Panc1 (cell line): Measurements from ENCODE around the gene WHRN. TPM values are rescaled to one million over a fixed set of nuclear protein-coding genes. Genes with fewer than 3 reads are reported as not detected.

Experiments used
- ATAC-seq: fragments of 200-7000 bp; cut with Tn5 transposase; 2 replicates; pipeline ENCODE4 v1.9.1; 2020; ENCODE audit warnings: mild to moderate bottlenecking, moderate library complexity
- BruUV-seq: library from RNA; stranded (reverse); fragments of 400-500 nt; replicated peaks from 2 replicates; lab custom pipeline; 2021; lab: Mats Ljungman, UMichigan
- CTCF ChIA-PET: fragments of 300-600 bp; sonication (Branson Sonifier 250); formaldehyde crosslinking; loops from one replicate; lab custom pipeline; 2022; ENCODE audit warnings: antibody characterized with exemption; lab: Charles Lee
- POLR2A ChIA-PET: fragments of 300-600 bp; sonication (Branson Sonifier 250); formaldehyde crosslinking; loops from one replicate; lab custom pipeline; 2022; ENCODE audit warnings: antibody characterized with exemption; lab: Charles Lee
- DNase-seq: peaks from one replicate; pipeline ENCODE4 v3.0.0-alpha.2; 2010; ENCODE audit warnings: low read depth, low spot score
- H3K27ac ChIP-seq: 2 replicates; pipeline ENCODE4 v1.5.1; 2011; ENCODE audit warnings: mild to moderate bottlenecking, low read length, inconsistent platforms
- H3K27me3 ChIP-seq: fragments of 200-500 bp; sonication (Bioruptor generic); 2 replicates; pipeline ENCODE4 v1.6.0; 2014; ENCODE audit warnings: low read length, inconsistent platforms; ENCODE audit not compliant: control insufficient read depth, insufficient read depth
- H3K36me3 ChIP-seq: fragments of 200-500 bp; sonication (Bioruptor generic); 2 replicates; pipeline ENCODE4 v1.5.1; 2014; ENCODE audit warnings: inconsistent platforms, mild to moderate bottlenecking, low read length, moderate library complexity; ENCODE audit not compliant: control insufficient read depth, insufficient read depth
- H3K4me1 ChIP-seq: 2 replicates; pipeline ENCODE4 v1.5.1; 2011; ENCODE audit warnings: inconsistent platforms, mild to moderate bottlenecking, low read length, moderate library complexity; ENCODE audit not compliant: control insufficient read depth, insufficient read depth
- H3K4me3 ChIP-seq, 2 experiments: 2 replicates each; pipeline ENCODE4 v1.5.1; 2011 to 2012; ENCODE audit warnings: low read depth in 2 of 2, low read length in 2 of 2, mild to moderate bottlenecking in 2 of 2, inconsistent platforms in 1 of 2, moderate library complexity in 1 of 2
- H3K9me3 ChIP-seq: fragments of 200-500 bp; sonication (Bioruptor generic); 2 replicates; pipeline ENCODE4 v1.5.1; 2014; ENCODE audit warnings: low read depth, mild to moderate bottlenecking, inconsistent platforms, low read length, moderate library complexity; ENCODE audit not compliant: control insufficient read depth, insufficient read depth
- CTCF ChIP-seq: fragments of 450-650 bp; IDR thresholded peaks from 2 replicates; pipeline ENCODE4 v1.5.1; 2017; ENCODE audit warnings: mild to moderate bottlenecking
- POLR2AphosphoS5 ChIP-seq: IDR thresholded peaks from 2 replicates; pipeline ENCODE4 v1.6.1; 2012; ENCODE audit warnings: mild to moderate bottlenecking, low read depth, low read length, moderate library complexity
- SIN3A ChIP-seq: IDR thresholded peaks from 2 replicates; pipeline ENCODE4 v1.6.1; 2012; ENCODE audit warnings: low read depth, mild to moderate bottlenecking, low read length, moderate library complexity, borderline replicate concordance; ENCODE audit not compliant: insufficient read depth
- TCF7L2 ChIP-seq: IDR thresholded peaks from 2 replicates; pipeline ENCODE4 v1.6.1; 2011; ENCODE audit warnings: mild to moderate bottlenecking, low read depth, low read length, inconsistent platforms
- in situ Hi-C: cut with HindIII; loops from 2 replicates; pipeline ENCODE4 v1.10.0; 2016; ENCODE audit warnings: low sequenced_read_pairs, low pct_unique_long_range_greater_than_20kb
- intact Hi-C: fragments of 100-400 bp; cut with micrococcal nuclease; formaldehyde crosslinking; loops from one replicate; pipeline ENCODE4 v1.10.0; 2022; ENCODE audit not compliant: unreplicated experiment
- total RNA-seq: library from RNA; stranded (reverse); gene quantifications from one replicate; pipeline ENCODE4 v1.2.1, GENCODE V29; 2021; ENCODE audit not compliant: unreplicated experiment
- TF ChIP-seq, protein P1 (sequence below), 2 experiments: IDR thresholded peaks; 2 replicates each; pipeline ENCODE4 v1.6.1; 2011 to 2012; ENCODE audit warnings: low read depth in 2 of 2, control low read depth in 1 of 2, low read length in 1 of 2, mild to moderate bottlenecking in 1 of 2, moderate library complexity in 1 of 2; ENCODE audit not compliant: insufficient read depth in 1 of 2

The WHRN gene
- total RNA-seq, 1 experiment from 2014 or later: 18.0 TPM

DNA sequence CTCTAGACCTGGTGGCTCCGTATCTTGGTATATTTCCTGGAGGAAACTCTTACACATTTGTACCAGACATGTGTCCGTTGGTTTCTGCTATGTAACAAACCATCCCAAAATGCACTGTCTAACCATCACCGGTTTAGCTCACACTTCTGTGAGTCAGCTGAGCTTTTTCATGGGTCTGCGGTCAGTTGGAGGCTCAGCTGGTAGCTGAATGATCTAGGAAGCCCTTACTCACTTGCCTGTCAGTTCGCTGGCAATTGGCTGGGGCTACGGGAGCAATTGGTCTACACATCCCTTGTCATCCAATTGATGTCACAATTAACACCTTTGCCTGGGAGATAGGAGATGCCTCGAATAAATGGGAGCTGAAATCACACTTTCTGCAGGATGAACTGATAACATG, 11.6 kb upstream of the WHRN start:
- intact Hi-C loops: no loop called here
- no TSS peak for BruUV-seq
- Histone ChIP-seq H3K4me3 (no peak overlapping the region), H3K27ac (no peak overlapping the region), H3K27me3 (no peaks in the 10 kb centered on the region), H3K36me3 (no peaks in the 10 kb centered on the region), H3K9me3 (no peaks in the 10 kb centered on the region), H3K4me1 (no peaks in the 10 kb centered on the region)
- ATAC-seq: no peak
- in situ Hi-C loops: no loop called here
- POLR2A ChIA-PET: no interaction called here
- TF ChIP-seq, protein P1, sequence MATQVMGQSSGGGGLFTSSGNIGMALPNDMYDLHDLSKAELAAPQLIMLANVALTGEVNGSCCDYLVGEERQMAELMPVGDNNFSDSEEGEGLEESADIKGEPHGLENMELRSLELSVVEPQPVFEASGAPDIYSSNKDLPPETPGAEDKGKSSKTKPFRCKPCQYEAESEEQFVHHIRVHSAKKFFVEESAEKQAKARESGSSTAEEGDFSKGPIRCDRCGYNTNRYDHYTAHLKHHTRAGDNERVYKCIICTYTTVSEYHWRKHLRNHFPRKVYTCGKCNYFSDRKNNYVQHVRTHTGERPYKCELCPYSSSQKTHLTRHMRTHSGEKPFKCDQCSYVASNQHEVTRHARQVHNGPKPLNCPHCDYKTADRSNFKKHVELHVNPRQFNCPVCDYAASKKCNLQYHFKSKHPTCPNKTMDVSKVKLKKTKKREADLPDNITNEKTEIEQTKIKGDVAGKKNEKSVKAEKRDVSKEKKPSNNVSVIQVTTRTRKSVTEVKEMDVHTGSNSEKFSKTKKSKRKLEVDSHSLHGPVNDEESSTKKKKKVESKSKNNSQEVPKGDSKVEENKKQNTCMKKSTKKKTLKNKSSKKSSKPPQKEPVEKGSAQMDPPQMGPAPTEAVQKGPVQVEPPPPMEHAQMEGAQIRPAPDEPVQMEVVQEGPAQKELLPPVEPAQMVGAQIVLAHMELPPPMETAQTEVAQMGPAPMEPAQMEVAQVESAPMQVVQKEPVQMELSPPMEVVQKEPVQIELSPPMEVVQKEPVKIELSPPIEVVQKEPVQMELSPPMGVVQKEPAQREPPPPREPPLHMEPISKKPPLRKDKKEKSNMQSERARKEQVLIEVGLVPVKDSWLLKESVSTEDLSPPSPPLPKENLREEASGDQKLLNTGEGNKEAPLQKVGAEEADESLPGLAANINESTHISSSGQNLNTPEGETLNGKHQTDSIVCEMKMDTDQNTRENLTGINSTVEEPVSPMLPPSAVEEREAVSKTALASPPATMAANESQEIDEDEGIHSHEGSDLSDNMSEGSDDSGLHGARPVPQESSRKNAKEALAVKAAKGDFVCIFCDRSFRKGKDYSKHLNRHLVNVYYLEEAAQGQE (IDR thresholded peaks at IDR 0.05; ENCODE audit: insufficient read depth in 1 of 2, low read depth in 2 of 2, low read length in 1 of 2): no peak
- TF ChIP-seq SIN3A: no peak
- CTCF ChIA-PET: no interaction called here
- DNase-seq: no peak

DNA sequence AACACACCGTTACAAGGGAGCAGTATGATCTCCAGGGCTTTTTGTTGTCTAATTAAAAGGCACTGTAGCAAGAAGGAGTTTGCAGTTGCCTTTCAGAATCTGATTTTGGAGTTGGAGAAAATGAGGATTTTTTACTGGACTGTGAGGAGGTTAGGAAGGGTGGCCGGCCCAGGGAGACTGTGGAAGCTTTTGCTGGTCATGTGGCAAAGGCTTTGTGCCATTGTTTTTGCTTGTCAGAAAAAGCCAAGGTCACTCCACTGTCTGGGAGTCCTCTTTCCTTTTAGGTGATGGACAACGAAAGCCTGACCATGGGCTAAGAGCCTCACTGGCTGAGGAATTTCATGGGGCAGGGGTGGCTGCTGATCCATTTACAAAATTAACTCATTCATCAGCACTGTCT, 10.3 kb upstream of the WHRN start:
- Histone ChIP-seq H3K27me3 (no peaks in the 10 kb centered on the region), H3K4me1 (no peaks in the 10 kb centered on the region), H3K4me3 (no peak overlapping the region), H3K36me3 (no peaks in the 10 kb centered on the region), H3K9me3 (no peaks in the 10 kb centered on the region), H3K27ac (no peak overlapping the region)
- DNase-seq (no peak), ATAC-seq (no peak)
- POLR2A ChIA-PET: no interaction called here
- no peak for TF ChIP-seq CTCF
- TF ChIP-seq POLR2AphosphoS5: no peak
- TF ChIP-seq, protein P1 (IDR thresholded peaks at IDR 0.05; ENCODE audit: insufficient read depth in 1 of 2, low read depth in 2 of 2, low read length in 1 of 2): no peak
- no peak for TF ChIP-seq TCF7L2
- TF ChIP-seq SIN3A: no peak
- no TSS peak for BruUV-seq
- intact Hi-C loops (no loop called here), in situ Hi-C loops (no loop called here)
- CTCF ChIA-PET: no interaction called here
